SK-N-SH treated with all-trans-retinoic acid at 6 μM for 48 hours (cell line): Measurements from ENCODE around the gene PTGDR2.

Experiments
- PATZ1 ChIP-seq: fragments of 250-450 bp; sonication (Bioruptor Pico); IDR thresholded peaks from 2 replicates; pipeline ENCODE4 v1.8.0; 2020; ENCODE audit warnings: mild to moderate bottlenecking, moderate library complexity, borderline replicate concordance

Gene PTGDR2

GRCh38 chr11:60801194-60801593 is 54.6 kb downstream of the PTGDR2 start (continued):
- no peak for TF ChIP-seq PATZ1 (CRISPR knock-in tag)
